WTC11 (cell line): ENCODE data around the gene MAP3K7.

Experiments
- ESRRA ChIP-seq: sonication (generic); formaldehyde crosslinking; IDR thresholded peaks from 2 replicates; pipeline ENCODE4 v1.8.1; 2022; ENCODE audit warnings: mild to moderate bottlenecking, missing genetic modification reagents, borderline replicate concordance
- IRF2 ChIP-seq: sonication (generic); formaldehyde crosslinking; IDR thresholded peaks from 2 replicates; pipeline ENCODE4 v1.8.0; 2022; ENCODE audit warnings: low read depth, missing genetic modification reagents, borderline replicate concordance
- TF ChIP-seq, protein P1 (sequence below): fragments of 200-600 bp; IDR thresholded peaks from 2 replicates; pipeline ENCODE4 v1.8.0; 2022; ENCODE audit warnings: antibody characterized with exemption
- TF ChIP-seq, protein P2 (sequence below): sonication (generic); formaldehyde crosslinking; IDR thresholded peaks from 2 replicates; pipeline ENCODE4 v1.8.1; 2023; ENCODE audit warnings: mild to moderate bottlenecking, moderate library complexity, missing genetic modification reagents
- TF ChIP-seq, protein P3 (sequence below): sonication (generic); formaldehyde crosslinking; IDR thresholded peaks from 2 replicates; pipeline ENCODE4 v1.8.0; 2022; ENCODE audit warnings: mild to moderate bottlenecking, missing genetic modification reagents
- TF ChIP-seq, protein P4 (sequence below): sonication (generic); formaldehyde crosslinking; IDR thresholded peaks from 2 replicates; pipeline ENCODE4 v1.8.0; 2023; ENCODE audit warnings: mild to moderate bottlenecking, missing genetic modification reagents
- TF ChIP-seq, protein P5 (sequence below): sonication (generic); formaldehyde crosslinking; IDR thresholded peaks from 2 replicates; pipeline ENCODE4 v1.8.0; 2022; ENCODE audit warnings: mild to moderate bottlenecking, missing genetic modification reagents
- TF ChIP-seq, protein P6 (sequence below): sonication (generic); formaldehyde crosslinking; IDR thresholded peaks from 2 replicates; pipeline ENCODE4 v1.8.1; 2023; ENCODE audit warnings: mild to moderate bottlenecking, missing genetic modification reagents, moderate library complexity
- TF ChIP-seq, protein P7 (sequence below): fragments of 250-450 bp; sonication (Bioruptor Pico); IDR thresholded peaks from 2 replicates; pipeline ENCODE4 v1.9.0; 2021; ENCODE audit warnings: mild to moderate bottlenecking
- TF ChIP-seq, protein P8 (sequence below): fragments of 250-450 bp; sonication (Bioruptor Pico); conservative IDR thresholded peaks from 2 replicates; pipeline ENCODE4 v1.9.0; 2021; ENCODE audit warnings: mild to moderate bottlenecking
- TF ChIP-seq, protein P9 (sequence below): sonication (generic); formaldehyde crosslinking; IDR thresholded peaks from 2 replicates; pipeline ENCODE4 v1.8.1; 2022; ENCODE audit warnings: mild to moderate bottlenecking, moderate library complexity, missing genetic modification reagents

DNA sequence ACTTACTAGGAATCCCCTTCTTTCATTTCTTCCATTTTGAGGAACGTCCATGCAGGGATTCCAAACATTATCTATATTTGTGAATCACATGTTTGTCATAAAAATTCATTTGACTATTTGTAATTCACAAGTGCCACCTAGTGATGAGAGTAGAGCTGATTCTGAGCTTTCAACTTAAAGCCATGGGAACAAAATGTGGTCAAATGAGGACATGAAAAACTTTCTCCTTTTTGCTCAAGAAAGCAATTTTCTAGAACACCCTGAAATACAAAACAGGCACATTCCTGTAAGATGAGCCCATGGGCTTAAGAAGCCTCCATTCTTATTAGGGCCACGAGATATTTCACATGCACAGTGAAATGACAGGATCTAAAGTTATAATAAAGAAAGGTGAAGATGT, 12.3 kb downstream of the MAP3K7 start:
- TF ChIP-seq, protein P1, sequence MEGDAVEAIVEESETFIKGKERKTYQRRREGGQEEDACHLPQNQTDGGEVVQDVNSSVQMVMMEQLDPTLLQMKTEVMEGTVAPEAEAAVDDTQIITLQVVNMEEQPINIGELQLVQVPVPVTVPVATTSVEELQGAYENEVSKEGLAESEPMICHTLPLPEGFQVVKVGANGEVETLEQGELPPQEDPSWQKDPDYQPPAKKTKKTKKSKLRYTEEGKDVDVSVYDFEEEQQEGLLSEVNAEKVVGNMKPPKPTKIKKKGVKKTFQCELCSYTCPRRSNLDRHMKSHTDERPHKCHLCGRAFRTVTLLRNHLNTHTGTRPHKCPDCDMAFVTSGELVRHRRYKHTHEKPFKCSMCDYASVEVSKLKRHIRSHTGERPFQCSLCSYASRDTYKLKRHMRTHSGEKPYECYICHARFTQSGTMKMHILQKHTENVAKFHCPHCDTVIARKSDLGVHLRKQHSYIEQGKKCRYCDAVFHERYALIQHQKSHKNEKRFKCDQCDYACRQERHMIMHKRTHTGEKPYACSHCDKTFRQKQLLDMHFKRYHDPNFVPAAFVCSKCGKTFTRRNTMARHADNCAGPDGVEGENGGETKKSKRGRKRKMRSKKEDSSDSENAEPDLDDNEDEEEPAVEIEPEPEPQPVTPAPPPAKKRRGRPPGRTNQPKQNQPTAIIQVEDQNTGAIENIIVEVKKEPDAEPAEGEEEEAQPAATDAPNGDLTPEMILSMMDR = no peak
- TF ChIP-seq, protein P2, sequence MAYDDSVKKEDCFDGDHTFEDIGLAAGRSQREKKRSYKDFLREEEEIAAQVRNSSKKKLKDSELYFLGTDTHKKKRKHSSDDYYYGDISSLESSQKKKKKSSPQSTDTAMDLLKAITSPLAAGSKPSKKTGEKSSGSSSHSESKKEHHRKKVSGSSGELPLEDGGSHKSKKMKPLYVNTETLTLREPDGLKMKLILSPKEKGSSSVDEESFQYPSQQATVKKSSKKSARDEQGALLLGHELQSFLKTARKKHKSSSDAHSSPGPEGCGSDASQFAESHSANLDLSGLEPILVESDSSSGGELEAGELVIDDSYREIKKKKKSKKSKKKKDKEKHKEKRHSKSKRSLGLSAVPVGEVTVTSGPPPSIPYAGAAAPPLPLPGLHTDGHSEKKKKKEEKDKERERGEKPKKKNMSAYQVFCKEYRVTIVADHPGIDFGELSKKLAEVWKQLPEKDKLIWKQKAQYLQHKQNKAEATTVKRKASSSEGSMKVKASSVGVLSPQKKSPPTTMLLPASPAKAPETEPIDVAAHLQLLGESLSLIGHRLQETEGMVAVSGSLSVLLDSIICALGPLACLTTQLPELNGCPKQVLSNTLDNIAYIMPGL (CRISPR knock-in tag) = no peak
- TF ChIP-seq ESRRA = no peak
- TF ChIP-seq, protein P3, sequence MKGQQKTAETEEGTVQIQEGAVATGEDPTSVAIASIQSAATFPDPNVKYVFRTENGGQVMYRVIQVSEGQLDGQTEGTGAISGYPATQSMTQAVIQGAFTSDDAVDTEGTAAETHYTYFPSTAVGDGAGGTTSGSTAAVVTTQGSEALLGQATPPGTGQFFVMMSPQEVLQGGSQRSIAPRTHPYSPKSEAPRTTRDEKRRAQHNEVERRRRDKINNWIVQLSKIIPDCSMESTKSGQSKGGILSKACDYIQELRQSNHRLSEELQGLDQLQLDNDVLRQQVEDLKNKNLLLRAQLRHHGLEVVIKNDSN (CRISPR knock-in tag) = no peak
- TF ChIP-seq, protein P4, sequence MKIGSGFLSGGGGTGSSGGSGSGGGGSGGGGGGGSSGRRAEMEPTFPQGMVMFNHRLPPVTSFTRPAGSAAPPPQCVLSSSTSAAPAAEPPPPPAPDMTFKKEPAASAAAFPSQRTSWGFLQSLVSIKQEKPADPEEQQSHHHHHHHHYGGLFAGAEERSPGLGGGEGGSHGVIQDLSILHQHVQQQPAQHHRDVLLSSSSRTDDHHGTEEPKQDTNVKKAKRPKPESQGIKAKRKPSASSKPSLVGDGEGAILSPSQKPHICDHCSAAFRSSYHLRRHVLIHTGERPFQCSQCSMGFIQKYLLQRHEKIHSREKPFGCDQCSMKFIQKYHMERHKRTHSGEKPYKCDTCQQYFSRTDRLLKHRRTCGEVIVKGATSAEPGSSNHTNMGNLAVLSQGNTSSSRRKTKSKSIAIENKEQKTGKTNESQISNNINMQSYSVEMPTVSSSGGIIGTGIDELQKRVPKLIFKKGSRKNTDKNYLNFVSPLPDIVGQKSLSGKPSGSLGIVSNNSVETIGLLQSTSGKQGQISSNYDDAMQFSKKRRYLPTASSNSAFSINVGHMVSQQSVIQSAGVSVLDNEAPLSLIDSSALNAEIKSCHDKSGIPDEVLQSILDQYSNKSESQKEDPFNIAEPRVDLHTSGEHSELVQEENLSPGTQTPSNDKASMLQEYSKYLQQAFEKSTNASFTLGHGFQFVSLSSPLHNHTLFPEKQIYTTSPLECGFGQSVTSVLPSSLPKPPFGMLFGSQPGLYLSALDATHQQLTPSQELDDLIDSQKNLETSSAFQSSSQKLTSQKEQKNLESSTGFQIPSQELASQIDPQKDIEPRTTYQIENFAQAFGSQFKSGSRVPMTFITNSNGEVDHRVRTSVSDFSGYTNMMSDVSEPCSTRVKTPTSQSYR (CRISPR knock-in tag) = no peak
- TF ChIP-seq, protein P5, sequence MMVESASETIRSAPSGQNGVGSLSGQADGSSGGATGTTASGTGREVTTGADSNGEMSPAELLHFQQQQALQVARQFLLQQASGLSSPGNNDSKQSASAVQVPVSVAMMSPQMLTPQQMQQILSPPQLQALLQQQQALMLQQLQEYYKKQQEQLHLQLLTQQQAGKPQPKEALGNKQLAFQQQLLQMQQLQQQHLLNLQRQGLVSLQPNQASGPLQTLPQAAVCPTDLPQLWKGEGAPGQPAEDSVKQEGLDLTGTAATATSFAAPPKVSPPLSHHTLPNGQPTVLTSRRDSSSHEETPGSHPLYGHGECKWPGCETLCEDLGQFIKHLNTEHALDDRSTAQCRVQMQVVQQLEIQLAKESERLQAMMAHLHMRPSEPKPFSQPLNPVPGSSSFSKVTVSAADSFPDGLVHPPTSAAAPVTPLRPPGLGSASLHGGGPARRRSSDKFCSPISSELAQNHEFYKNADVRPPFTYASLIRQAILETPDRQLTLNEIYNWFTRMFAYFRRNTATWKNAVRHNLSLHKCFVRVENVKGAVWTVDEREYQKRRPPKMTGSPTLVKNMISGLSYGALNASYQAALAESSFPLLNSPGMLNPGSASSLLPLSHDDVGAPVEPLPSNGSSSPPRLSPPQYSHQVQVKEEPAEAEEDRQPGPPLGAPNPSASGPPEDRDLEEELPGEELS (CRISPR knock-in tag) = no peak
- TF ChIP-seq, protein P6, sequence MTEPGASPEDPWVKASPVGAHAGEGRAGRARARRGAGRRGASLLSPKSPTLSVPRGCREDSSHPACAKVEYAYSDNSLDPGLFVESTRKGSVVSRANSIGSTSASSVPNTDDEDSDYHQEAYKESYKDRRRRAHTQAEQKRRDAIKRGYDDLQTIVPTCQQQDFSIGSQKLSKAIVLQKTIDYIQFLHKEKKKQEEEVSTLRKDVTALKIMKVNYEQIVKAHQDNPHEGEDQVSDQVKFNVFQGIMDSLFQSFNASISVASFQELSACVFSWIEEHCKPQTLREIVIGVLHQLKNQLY (CRISPR knock-in tag) = no peak
- TF ChIP-seq, protein P7, sequence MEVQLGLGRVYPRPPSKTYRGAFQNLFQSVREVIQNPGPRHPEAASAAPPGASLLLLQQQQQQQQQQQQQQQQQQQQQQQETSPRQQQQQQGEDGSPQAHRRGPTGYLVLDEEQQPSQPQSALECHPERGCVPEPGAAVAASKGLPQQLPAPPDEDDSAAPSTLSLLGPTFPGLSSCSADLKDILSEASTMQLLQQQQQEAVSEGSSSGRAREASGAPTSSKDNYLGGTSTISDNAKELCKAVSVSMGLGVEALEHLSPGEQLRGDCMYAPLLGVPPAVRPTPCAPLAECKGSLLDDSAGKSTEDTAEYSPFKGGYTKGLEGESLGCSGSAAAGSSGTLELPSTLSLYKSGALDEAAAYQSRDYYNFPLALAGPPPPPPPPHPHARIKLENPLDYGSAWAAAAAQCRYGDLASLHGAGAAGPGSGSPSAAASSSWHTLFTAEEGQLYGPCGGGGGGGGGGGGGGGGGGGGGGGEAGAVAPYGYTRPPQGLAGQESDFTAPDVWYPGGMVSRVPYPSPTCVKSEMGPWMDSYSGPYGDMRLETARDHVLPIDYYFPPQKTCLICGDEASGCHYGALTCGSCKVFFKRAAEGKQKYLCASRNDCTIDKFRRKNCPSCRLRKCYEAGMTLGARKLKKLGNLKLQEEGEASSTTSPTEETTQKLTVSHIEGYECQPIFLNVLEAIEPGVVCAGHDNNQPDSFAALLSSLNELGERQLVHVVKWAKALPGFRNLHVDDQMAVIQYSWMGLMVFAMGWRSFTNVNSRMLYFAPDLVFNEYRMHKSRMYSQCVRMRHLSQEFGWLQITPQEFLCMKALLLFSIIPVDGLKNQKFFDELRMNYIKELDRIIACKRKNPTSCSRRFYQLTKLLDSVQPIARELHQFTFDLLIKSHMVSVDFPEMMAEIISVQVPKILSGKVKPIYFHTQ (CRISPR knock-in tag) = no peak
- no peak for TF ChIP-seq IRF2 (CRISPR knock-in tag)
- TF ChIP-seq, protein P8, sequence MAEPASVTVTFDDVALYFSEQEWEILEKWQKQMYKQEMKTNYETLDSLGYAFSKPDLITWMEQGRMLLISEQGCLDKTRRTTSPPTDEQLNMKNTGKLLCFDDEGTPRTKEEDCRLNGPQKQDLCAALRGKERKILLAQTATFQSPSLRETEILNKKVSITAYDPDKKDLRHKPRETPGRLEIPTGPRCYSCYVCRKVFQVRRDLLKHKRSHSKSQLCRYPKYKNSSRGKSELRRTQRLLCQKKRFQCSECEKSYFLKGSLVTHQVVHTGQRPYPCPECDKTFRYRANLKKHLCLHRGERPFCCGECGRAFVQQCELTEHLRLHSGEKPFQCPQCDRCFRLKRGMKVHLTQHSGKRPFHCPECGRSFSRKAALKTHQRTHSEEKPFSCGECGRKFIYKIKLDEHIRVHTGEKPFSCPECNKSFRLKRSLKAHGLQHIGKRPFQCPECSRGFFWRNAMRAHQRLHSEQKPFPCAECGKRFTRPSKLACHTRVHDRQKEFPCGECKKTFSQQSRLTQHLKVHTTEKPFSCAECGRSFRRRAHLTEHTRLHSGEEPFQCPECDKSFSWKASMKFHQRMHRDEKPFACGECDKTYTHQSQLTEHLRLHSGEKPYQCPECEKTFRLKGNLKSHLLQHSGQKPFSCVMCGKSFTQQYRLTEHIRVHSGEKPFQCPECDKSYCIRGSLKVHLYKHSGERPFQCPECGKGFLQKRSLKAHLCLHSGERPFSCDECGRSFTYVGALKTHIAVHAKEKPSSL = no peak
- TF ChIP-seq, protein P9, sequence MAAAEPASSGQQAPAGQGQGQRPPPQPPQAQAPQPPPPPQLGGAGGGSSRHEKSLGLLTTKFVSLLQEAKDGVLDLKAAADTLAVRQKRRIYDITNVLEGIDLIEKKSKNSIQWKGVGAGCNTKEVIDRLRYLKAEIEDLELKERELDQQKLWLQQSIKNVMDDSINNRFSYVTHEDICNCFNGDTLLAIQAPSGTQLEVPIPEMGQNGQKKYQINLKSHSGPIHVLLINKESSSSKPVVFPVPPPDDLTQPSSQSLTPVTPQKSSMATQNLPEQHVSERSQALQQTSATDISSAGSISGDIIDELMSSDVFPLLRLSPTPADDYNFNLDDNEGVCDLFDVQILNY (CRISPR knock-in tag) = no peak
